ENCODE measurements around the gene ZP1. TPM values are rescaled to one million over a fixed set of nuclear protein-coding genes. Genes with fewer than 3 reads are reported as not detected.

The ZP1 gene
- total and polyA plus RNA-seq, 10 of the 15 experiments (the other 5 are each of a cell fraction or from before 2014, with no cell fraction given): not detected

DNA sequence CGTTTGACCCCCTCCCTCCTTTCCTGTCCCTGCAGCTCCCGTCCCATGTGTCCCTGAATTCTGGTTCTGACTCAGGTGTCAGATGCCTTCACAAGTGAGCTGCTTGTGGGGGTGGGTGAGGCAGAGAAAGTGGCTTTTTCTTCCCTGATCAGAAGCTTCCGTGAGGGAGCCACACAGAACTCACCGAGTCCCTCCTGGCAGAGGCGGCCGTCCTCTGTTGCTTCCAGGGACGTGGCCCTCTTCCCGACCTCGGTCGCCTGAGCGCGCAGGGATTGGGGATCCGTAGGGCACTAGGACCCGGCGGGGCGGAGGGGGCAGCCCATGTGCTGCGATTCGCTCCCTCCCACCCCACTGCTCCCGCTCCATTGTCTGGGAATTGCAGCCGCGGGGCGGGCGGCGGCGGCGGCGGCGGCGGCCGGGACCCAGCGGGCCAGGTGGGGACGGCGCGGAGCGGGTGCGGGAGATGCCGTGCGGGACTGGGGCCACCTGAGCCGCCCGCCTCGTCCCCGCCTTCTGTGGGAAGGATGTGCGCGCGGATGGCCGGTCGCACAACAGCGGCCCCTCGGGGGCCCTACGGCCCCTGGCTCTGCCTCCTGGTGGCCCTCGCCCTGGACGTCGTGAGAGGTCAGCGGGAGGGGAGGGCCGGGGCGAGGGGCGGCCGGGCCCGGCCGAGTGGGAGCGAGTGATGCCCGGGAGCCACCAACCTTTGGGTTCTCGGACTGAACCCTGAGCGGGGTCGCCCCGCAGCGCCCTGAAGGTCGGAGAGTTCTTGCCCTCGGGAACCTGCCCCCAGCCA lies 57.0 kb downstream of the ZP1 start, which contains the start of gene TMEM132A (continued):
- TF ChIP-seq MTA2 (IDR thresholded peaks at IDR 0.05; ENCODE audit: low read depth) (no peak), SREBF1 (IDR thresholded peaks at IDR 0.05; ENCODE audit: low read length) (no peak), EZH2 (IDR thresholded peaks at IDR 0.05; ENCODE audit: borderline replicate concordance, control insufficient read depth, low read depth, low read length) (no peak), RFX5 (IDR thresholded peaks at IDR 0.05; ENCODE audit: low read depth, low read length) (no peak), FOXM1 (IDR thresholded peaks at IDR 0.05; ENCODE audit: low read depth, low read length) (no peak), MYB (IDR thresholded peaks at IDR 0.05; ENCODE audit: borderline replicate concordance, low read depth, low read length) (no peak), ZNF384 (IDR thresholded peaks at IDR 0.05; ENCODE audit: borderline replicate concordance, low read depth, low read length) (no peak), NR2C2 (IDR thresholded peaks at IDR 0.05; ENCODE audit: borderline replicate concordance, control insufficient read depth, insufficient read length, low read depth) (no peak), CBFB (IDR thresholded peaks at IDR 0.05; ENCODE audit: low read depth) (no peak), IKZF1 (conservative IDR thresholded peaks at IDR 0.05) (peak; percentile 90), NFYB (IDR thresholded peaks at IDR 0.05; ENCODE audit: insufficient read depth, low read depth, low read length) (no peak), YY1 (IDR thresholded peaks at IDR 0.05; ENCODE audit: low read depth, low read length) (no peak), ZSCAN29 (IDR thresholded peaks at IDR 0.05) (no peak), BACH1 (IDR thresholded peaks at IDR 0.05; ENCODE audit: borderline replicate concordance) (no peak), SRF (IDR thresholded peaks at IDR 0.05; ENCODE audit: low read depth in 2 of 2, low read length in 2 of 2) (no peak), ETV6 (conservative IDR thresholded peaks at IDR 0.05 in 1 of 2, IDR thresholded peaks at IDR 0.05 in 1 of 2; ENCODE audit: borderline replicate concordance in 1 of 2, low read depth in 1 of 2) (no peak), ZZZ3 (IDR thresholded peaks at IDR 0.05; ENCODE audit: control insufficient read depth, insufficient read length, low read depth) (no peak), YBX1 (IDR thresholded peaks at IDR 0.05) (no peak), RAD21 (IDR thresholded peaks at IDR 0.05; ENCODE audit: insufficient read depth, low read depth, low read length) (no peak), STAT3 (IDR thresholded peaks at IDR 0.05; ENCODE audit: low read depth, low read length) (no peak), CBX3 (IDR thresholded peaks at IDR 0.05; ENCODE audit: borderline replicate concordance, low read depth) (no peak), CHD4 (IDR thresholded peaks at IDR 0.05) (no peak), RAD51 (IDR thresholded peaks at IDR 0.05) (no peak), CBX5 (IDR thresholded peaks at IDR 0.05; ENCODE audit: low read depth) (no peak), NFXL1 (IDR thresholded peaks at IDR 0.05; ENCODE audit: borderline replicate concordance) (no peak)
- TF ChIP-seq, protein P1, sequence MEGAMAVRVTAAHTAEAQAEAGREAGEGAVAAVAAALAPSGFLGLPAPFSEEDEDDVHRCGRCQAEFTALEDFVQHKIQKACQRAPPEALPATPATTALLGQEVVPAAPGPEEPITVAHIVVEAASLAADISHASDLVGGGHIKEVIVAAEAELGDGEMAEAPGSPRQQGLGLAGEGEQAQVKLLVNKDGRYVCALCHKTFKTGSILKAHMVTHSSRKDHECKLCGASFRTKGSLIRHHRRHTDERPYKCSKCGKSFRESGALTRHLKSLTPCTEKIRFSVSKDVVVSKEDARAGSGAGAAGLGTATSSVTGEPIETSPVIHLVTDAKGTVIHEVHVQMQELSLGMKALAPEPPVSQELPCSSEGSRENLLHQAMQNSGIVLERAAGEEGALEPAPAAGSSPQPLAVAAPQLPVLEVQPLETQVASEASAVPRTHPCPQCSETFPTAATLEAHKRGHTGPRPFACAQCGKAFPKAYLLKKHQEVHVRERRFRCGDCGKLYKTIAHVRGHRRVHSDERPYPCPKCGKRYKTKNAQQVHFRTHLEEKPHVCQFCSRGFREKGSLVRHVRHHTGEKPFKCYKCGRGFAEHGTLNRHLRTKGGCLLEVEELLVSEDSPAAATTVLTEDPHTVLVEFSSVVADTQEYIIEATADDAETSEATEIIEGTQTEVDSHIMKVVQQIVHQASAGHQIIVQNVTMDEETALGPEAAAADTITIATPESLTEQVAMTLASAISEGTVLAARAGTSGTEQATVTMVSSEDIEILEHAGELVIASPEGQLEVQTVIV (IDR thresholded peaks at IDR 0.05; ENCODE audit: borderline replicate concordance, partially characterized antibody): no peak
- TF ChIP-seq, protein P2, sequence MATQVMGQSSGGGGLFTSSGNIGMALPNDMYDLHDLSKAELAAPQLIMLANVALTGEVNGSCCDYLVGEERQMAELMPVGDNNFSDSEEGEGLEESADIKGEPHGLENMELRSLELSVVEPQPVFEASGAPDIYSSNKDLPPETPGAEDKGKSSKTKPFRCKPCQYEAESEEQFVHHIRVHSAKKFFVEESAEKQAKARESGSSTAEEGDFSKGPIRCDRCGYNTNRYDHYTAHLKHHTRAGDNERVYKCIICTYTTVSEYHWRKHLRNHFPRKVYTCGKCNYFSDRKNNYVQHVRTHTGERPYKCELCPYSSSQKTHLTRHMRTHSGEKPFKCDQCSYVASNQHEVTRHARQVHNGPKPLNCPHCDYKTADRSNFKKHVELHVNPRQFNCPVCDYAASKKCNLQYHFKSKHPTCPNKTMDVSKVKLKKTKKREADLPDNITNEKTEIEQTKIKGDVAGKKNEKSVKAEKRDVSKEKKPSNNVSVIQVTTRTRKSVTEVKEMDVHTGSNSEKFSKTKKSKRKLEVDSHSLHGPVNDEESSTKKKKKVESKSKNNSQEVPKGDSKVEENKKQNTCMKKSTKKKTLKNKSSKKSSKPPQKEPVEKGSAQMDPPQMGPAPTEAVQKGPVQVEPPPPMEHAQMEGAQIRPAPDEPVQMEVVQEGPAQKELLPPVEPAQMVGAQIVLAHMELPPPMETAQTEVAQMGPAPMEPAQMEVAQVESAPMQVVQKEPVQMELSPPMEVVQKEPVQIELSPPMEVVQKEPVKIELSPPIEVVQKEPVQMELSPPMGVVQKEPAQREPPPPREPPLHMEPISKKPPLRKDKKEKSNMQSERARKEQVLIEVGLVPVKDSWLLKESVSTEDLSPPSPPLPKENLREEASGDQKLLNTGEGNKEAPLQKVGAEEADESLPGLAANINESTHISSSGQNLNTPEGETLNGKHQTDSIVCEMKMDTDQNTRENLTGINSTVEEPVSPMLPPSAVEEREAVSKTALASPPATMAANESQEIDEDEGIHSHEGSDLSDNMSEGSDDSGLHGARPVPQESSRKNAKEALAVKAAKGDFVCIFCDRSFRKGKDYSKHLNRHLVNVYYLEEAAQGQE (IDR thresholded peaks at IDR 0.05; ENCODE audit: low read depth, low read length): no peak
